Brain pericyte (primary cell): ENCODE measurements around the gene ZBTB33.

ENCODE experiments used
- DNase-seq: peaks from one replicate; pipeline ENCODE4 v3.0.0-alpha.2; 2012; ENCODE audit warnings: low read depth, low spot score

Gene ZBTB33

GRCh38 chrX:120250522-120251271 lies at the start of gene ZBTB33:
TSS of gene ZBTB33 (plus strand) at chrX:120250812. CDS start at chrX:120253416, 2,604 bp downstream.
- peak; percentile 85 for DNase-seq

GRCh38 chrX:120200851-120201250 lies 49.8 kb upstream of the ZBTB33 start:
- DNase-seq = no peak

GRCh38 chrX:120205816-120206753 lies 44.5 kb upstream of the ZBTB33 start:
- no peak for DNase-seq

- DNase-seq = no peak
These were observed 43.5 kb upstream of the ZBTB33 start for GRCh38 chrX:120207009-120207605.

- peak; percentile 0 for DNase-seq
These were observed 37.0 kb upstream of the ZBTB33 start for GRCh38 chrX:120213438-120214265.

GRCh38 chrX:120223374-120223773 lies 27.2 kb upstream of the ZBTB33 start:
- no peak for DNase-seq

- DNase-seq = no peak
These were observed 26.2 kb upstream of the ZBTB33 start for GRCh38 chrX:120224388-120224787.

GRCh38 chrX:120228187-120228908 lies 22.3 kb upstream of the ZBTB33 start:
- DNase-seq = no peak

GRCh38 chrX:120235284-120235683 lies 15.3 kb upstream of the ZBTB33 start:
- no peak for DNase-seq

- DNase-seq = no peak
These were observed 13.7 kb upstream of the ZBTB33 start for GRCh38 chrX:120236687-120237479.

- no peak for DNase-seq
These were observed 11.7 kb upstream of the ZBTB33 start for GRCh38 chrX:120238933-120239332.

- DNase-seq = no peak
These were observed 7.8 kb upstream of the ZBTB33 start for GRCh38 chrX:120242813-120243212.

GRCh38 chrX:120244395-120244734 lies 6.2 kb upstream of the ZBTB33 start:
- DNase-seq = no peak

GRCh38 chrX:120244735-120245498 lies 5.7 kb upstream of the ZBTB33 start:
- DNase-seq = peak; percentile 50

GRCh38 chrX:120251471-120252011 lies 929 bp downstream of the ZBTB33 start:
- DNase-seq = no peak

- no peak for DNase-seq
These were observed 3.2 kb downstream of the ZBTB33 start for GRCh38 chrX:120253784-120254183.

GRCh38 chrX:120260369-120260768 lies 9.8 kb downstream of the ZBTB33 start:
- DNase-seq = no peak

- DNase-seq = no peak
These were observed 12.5 kb downstream of the ZBTB33 start for GRCh38 chrX:120262859-120263708.
